ENCODE measurements around the gene RUFY3.

Gene RUFY3

DNA sequence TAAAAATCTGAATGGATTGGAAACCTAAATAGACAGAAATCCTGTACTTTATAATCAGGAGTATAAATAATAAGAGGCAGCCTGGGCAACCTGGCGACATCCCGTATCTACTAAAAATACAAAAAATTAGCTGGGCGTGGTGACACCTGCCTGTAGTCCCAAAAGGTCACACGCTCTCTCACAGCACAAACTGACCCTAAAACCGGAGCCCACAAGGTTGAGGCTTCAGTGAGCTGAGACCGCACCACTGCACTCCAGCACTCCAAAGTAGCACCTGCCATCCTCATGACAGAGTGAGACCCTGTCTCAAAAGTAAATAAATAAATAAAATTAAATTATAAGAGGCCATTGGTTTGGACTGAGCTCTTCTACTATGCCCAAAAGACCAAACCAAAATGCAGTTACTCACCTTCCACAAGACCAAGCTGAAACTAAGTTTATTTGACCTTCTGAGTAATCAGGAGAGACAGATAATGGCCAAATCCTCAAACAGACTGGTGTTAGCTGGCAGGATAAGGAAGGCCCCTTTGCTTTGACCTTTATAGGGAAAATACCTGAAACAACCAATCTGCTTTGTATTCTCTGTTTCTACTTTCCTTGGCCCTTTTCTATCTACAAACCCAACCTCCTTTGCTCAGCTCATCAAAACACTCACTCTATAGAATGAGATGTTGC lies 121.1 kb downstream of the RUFY3 start:
- DNase-seq, result no peak

DNA sequence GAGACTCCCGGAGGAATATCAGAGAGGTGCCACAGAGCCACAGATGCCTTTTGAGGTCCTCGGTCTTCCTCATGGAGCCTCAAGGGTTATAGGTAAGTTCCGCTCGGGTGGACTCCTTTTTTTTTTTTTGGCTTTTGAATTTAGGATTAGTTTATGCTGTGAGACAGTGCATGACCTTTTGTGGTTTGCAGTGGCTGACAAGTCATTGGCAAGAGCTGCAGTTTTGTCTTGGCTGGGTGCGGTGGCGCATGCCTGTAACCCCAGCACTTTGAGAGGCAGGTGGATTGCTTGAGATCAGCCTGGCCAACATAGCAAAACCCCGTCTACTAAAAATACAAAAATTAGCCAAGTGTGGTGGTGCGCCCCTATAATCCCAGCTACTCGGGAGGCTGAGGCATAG lies 122.4 kb downstream of the RUFY3 start:
- DNase-seq, result no peak

DNA sequence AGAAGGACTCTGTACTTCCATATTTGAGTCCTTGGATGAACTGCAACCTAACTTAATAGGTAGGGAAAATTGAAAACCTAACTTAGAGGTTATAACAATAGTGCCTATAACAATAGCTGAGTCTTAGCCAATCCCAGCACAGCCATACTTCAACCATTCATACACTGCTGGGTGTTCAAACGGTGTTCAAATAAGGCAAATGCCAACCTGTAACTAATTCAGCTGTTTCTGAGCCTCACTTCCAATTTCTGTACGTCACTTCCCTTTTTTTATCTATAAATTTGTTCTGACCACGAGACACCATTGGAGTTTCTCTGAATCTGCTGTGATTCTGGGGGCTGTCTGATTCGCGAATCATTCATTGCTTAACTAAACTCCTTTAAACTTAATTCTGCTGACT lies 127.5 kb downstream of the RUFY3 start:
- DNase-seq, result no peak

DNA sequence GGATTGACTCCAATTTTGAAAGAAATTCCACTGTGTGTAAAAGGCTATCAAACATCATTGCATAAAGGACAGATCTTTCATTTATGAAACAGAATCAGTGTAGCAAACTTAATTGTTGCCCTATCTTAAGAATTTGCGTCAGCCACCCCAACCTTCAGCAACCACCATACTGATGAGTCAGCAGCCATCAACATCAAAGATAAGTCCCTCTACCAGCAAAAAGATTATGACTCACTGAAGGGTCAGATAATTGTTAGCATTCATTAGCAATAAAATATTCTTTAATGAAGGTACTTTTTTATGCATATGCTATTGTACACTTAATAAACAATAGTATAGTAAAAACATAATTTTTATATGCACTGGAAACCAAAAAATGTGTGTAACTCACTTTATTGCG lies 133.7 kb downstream of the RUFY3 start:
- DNase-seq, result no peak

Data from activated CD4-positive, alpha-beta T cell treated with anti-CD3 and anti-CD28 coated beads, Interleukin-2, amount 50 U/mL, for 16 hours (primary cell).